Endothelial cell of umbilical vein (primary cell): ENCODE measurements around the gene TNNT3.
"Not testable (repeated sequence)": the region's sequence is repeated elsewhere in the genome, so short reads cannot be mapped to it uniquely, and the experiment has no call there.

ENCODE experiments used
- CTCF ChIP-seq, 2 donors: IDR thresholded peaks; 1 replicate in 1 of 2; 2 replicates in 1 of 2; pipeline ENCODE4 v1.5.1; 2011; ENCODE audit warnings: low read length in 2 of 2, mild to moderate bottlenecking in 2 of 2, moderate library complexity in 2 of 2, control low read depth in 1 of 2, inconsistent platforms in 1 of 2, low read depth in 1 of 2; ENCODE audit not compliant: insufficient read depth in 1 of 2; ENCODE audit errors: extremely low read depth in 1 of 2
- JUN ChIP-seq: IDR thresholded peaks from 2 replicates; pipeline ENCODE4 v1.6.1; 2011; ENCODE audit warnings: borderline replicate concordance, low read depth; ENCODE audit not compliant: insufficient read length, insufficient read depth
- MAX ChIP-seq: IDR thresholded peaks from 2 replicates; pipeline ENCODE4 v1.6.1; 2011; ENCODE audit not compliant: insufficient read depth, insufficient read length
- POLR2AphosphoS5 ChIP-seq: IDR thresholded peaks from 2 replicates; pipeline ENCODE4 v1.6.1; 2012; ENCODE audit warnings: low read depth, mild to moderate bottlenecking, control low read depth, low read length, moderate library complexity; ENCODE audit not compliant: insufficient read depth

- not testable (repeated sequence) for TF ChIP-seq JUN; CTCF (IDR thresholded peaks at IDR 0.05; ENCODE audit: extremely low read depth in 1 of 2, insufficient read depth in 1 of 2, low read depth in 1 of 2, low read length in 2 of 2); MAX; POLR2AphosphoS5
Observed at GRCh38 chr11:1873813-1874150, 45.7 kb upstream of the TNNT3 start.
